RWPE1 (cell line): ENCODE data around the gene MUSTN1.

Source experiments
- CTCF ChIA-PET: fragments of 350-600 bp; sonication (Branson Sonifier 250); formaldehyde crosslinking; extraction: SDS; loops from one replicate; lab custom pipeline; 2021; lab: Yijun Ruan, JAX
- POLR2A ChIA-PET: fragments of 400-600 bp; formaldehyde crosslinking; extraction: SDS; loops from one replicate; lab custom pipeline; 2020; ENCODE audit warnings: antibody characterized with exemption; ENCODE audit not compliant: low non-redundant PET; lab: Yijun Ruan, JAX
- DNase-seq: peaks from one replicate; pipeline ENCODE4 v3.0.0; 2012; ENCODE audit warnings: low spot score
- H3K27ac ChIP-seq: fragments of 450-650 bp; 2 replicates; pipeline ENCODE4 v1.5.1; 2017
- TF ChIP-seq, protein P1 (sequence below): fragments of 450-650 bp; conservative IDR thresholded peaks from 2 replicates; pipeline ENCODE4 v1.5.1; 2017; ENCODE audit warnings: low read depth, mild to moderate bottlenecking

MUSTN1 gene

DNA sequence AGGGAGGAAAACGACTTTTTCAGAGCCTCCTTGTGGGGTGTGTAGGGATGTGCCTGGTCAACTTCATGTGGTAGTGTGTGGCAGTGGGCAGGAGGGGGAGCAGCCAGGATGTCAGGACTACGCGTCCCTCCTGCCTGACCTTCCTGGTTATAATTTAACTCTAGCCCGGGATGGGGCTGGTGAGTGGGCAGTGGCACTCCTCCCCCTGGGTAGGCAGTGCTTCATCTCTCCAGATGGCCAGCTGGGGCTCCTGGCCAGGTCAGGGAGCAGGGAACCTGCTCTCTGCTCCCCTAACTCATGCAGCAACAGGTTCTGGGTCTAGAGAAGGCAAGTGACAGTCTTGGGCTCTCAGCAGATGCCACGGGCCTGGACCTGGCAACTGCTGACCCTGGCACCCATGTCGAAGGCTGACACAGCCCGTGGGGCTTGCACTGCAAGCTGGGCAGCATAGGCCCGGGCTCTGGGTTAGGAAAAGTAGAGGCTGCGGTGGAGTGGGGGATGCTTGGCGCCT, 6.9 kb downstream of the MUSTN1 start:
- CTCF ChIA-PET, result interaction anchor here (0.5 kb wide), 1 partner anchor 29 kb away, joined by 6 read pairs; no protein-coding TSS in a partner anchor
- no peak overlapping the region for H3K27ac ChIP-seq
- POLR2A ChIA-PET, result no interaction called here
- no peak for DNase-seq
- TF ChIP-seq, protein P1, sequence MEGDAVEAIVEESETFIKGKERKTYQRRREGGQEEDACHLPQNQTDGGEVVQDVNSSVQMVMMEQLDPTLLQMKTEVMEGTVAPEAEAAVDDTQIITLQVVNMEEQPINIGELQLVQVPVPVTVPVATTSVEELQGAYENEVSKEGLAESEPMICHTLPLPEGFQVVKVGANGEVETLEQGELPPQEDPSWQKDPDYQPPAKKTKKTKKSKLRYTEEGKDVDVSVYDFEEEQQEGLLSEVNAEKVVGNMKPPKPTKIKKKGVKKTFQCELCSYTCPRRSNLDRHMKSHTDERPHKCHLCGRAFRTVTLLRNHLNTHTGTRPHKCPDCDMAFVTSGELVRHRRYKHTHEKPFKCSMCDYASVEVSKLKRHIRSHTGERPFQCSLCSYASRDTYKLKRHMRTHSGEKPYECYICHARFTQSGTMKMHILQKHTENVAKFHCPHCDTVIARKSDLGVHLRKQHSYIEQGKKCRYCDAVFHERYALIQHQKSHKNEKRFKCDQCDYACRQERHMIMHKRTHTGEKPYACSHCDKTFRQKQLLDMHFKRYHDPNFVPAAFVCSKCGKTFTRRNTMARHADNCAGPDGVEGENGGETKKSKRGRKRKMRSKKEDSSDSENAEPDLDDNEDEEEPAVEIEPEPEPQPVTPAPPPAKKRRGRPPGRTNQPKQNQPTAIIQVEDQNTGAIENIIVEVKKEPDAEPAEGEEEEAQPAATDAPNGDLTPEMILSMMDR, result no peak

DNA sequence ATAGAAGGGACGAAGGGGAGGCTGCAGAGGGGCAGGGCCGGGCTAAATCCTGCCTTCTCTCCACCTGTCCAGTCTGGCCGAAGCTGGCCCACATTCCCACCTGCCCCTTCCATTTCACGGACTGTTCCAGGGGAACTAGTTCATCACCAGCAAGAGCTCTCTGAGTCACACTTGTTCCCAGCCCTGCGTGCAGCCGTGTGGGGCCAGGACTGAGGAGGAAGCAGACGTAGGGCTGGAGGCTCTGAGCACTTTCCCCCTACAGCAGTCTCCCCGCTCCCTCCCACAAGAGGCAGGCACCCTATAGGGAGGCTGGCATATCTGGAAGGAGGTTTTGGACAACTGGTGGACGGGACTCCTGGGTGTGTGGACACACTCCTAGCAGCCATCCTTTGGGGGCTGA, 7.4 kb downstream of the MUSTN1 start:
- TF ChIP-seq, protein P1, result no peak
- POLR2A ChIA-PET, result no interaction called here

DNA sequence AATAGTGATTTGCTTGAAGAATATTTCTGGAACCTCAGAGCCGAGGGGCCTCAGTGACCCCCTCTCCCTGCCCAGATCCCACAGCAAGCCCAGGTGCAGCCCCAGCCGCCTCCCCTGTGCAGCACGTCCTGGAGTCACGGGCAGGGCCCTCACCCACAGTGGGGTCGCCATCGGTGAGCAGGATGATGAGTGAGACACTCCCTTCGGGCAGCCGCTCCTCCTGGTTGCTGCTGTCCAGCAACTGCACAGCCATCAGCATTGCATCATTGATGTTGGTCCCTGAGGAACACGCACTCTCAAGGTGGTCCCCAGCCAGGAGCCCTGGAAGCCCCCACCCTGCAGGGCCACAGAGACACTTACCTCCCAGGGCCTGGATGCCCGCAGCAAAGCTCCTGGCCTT, 10.8 kb downstream of the MUSTN1 start:
- TF ChIP-seq, protein P1, result no peak
- no peak for DNase-seq
- CTCF ChIA-PET, result no interaction called here

More for the DNA sequence above, 7.4 kb downstream of the MUSTN1 start:
- DNase-seq, result no peak
- CTCF ChIA-PET, result no interaction called here
- no peak overlapping the region for H3K27ac ChIP-seq

GRCh38 chr3:52822363-52822762, 12.5 kb downstream of the MUSTN1 start:
- H3K27ac ChIP-seq, result no peak overlapping the region
- ChIA-PET CTCF (interaction anchor here (0.6 to 0.8 kb wide), 2 partner anchors 32 to 101 kb away, joined by 3 to 4 read pairs; no protein-coding TSS in a partner anchor), POLR2A (no interaction called here)
- TF ChIP-seq, protein P1, result no peak
- no peak for DNase-seq

More for the DNA sequence above, 10.8 kb downstream of the MUSTN1 start:
- POLR2A ChIA-PET, result no interaction called here
- no peak overlapping the region for H3K27ac ChIP-seq

DNA sequence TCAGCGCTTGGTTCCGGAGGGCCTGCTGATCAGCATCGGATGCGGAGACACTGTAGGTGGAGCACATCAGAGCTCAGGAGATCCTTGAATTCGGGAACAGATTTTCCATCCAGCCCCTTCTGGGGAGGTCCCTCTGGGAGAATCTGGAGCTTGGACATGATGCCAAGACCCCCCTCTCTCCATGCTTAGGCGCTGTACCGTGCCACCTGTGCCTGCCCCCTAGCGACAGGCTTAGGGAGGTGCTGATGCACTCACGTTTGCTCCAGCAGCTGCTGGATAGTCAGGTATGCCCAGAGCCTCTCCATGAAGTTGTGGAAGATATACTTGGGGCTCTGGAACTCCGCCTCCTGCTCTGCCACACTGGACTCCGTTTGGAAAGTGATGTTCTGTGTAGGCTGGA, 14.1 kb downstream of the MUSTN1 start:
- ChIA-PET POLR2A (interaction anchor here (0.6 kb wide), 1 partner anchor 29 kb away, joined by 3 read pairs; no protein-coding TSS in a partner anchor), CTCF (interaction anchor here (0.8 kb wide), 1 partner anchor 9 kb away, joined by 3 read pairs; no protein-coding TSS in a partner anchor)
- no peak overlapping the region for H3K27ac ChIP-seq
- TF ChIP-seq, protein P1, result no peak
- DNase-seq, result no peak

GRCh38 chr3:52819936-52820335, 14.9 kb downstream of the MUSTN1 start:
- ChIA-PET POLR2A (no interaction called here), CTCF (no interaction called here)
- DNase-seq, result no peak
- TF ChIP-seq, protein P1, result no peak
- H3K27ac ChIP-seq, result no peak overlapping the region
